CD4-positive, alpha-beta T cell treated with Interleukin-4 for 1 hour (primary cell): ENCODE measurements around the gene IL21R.
"Not testable (repeated sequence)": the region's sequence is repeated elsewhere in the genome, so short reads cannot be mapped to it uniquely, and the experiment has no call there.

Source experiments
- DNase-seq, 2 donors: peaks; one replicate each; pipeline ENCODE4 v3.0.0-alpha.2; 2020 to 2022

Gene IL21R

GRCh38 chr16:27377666-27378485 is 24.1 kb upstream of the IL21R start:
- DNase-seq, result peak; percentile 26 to 36

- no peak for DNase-seq
Observed at GRCh38 chr16:27378871-27379481, 23.0 kb upstream of the IL21R start.

- DNase-seq, result no peak
Observed at GRCh38 chr16:27379919-27380318, 22.1 kb upstream of the IL21R start.

DNA sequence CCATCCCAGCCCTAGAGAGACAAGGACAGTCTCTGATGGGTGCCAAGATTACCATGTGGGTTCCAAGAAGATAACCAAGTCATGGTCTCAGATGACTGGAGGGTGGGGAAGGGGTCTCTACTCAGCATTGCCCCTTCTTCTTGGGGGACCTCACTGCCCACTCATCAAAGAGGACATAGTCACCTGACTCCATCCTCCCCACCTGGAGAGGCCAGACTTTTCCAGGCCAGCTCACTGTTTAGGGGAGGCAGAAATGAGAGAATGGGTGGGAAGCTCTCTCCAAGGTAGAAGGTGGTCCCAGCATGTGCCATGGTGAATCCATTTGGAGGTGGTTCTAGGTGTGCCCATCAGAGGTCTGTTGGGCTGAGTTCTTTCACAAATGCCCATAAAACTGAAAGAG is 20.7 kb upstream of the IL21R start:
- no peak for DNase-seq

DNA sequence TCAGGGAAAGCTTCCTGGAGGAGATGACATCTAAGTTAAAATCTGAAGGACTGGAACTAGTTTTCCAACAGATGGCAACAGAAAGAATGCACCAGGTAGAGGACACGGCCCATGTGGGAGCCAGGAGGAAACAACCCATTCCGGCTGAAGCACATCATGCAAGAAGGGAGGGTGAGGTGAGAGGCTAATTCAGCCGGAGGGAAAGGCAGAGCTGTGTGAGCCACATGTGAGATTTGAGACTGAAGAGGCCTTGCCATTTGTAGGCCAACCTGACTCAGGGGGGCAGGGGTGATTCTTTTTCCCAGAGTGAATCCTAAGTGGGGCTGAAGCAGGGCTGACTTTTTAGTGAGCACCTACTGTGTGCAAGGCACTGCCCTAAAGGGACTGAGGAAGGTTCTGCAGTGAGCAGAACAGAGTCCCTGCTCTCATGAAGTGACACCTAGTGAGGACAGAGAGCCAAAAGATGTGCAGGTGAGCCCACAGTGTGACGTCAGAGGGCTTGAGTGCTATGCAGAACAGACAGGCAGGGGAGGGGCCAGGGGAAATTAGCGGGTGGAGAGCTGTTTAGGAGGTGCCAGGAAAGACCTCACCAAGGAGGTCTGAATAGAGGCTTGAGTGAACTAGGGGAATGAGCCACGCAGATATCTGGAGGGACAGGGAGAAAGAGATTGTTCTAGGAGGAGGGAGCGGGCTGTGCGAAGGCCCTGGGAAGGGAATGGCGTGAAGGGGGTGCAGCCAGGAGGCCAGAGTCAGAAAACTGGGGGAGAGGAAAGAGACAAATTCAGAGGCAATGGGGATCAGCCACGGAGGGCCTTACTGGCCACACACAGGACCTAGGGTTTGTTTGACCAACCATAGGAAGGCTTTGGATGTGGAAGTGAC is 19.8 kb upstream of the IL21R start:
- no peak for DNase-seq

DNA sequence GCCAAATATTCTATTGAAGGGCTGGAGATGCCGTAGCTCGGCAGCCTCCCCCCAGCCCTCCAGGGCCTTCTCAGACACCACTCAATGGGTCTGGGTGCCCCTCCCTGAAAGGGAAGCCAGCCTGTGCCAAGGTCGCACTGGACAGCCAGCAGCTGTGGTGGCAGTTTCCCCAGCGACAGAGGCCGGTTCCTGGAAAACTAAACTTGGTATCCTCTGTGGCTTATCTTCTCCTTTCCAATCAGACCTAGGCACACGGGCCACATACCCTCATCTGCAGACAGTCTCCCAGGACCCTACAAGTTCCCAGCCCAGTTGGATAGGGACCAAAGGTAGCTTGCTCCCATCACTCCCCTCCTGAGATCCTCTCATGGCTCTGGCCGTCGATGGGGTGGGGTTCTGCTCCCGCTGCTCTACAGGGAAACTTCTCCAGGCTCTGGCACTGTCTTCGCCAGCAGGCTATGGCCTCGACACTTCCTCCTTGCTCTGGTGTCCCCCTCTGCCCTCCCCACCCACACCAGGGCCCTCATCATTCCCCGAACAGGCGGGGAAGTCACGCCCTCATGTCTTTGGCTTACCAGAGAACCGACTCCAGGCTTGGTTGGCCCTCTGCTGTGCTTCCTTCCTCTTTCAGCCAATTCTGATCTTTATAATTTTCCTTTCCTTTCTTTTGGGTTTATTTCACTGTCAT is 18.3 kb upstream of the IL21R start:
- DNase-seq, result peak in 1 of 2 donors; percentile 68

GRCh38 chr16:27384425-27384824 is 17.5 kb upstream of the IL21R start:
- no peak for DNase-seq

DNA sequence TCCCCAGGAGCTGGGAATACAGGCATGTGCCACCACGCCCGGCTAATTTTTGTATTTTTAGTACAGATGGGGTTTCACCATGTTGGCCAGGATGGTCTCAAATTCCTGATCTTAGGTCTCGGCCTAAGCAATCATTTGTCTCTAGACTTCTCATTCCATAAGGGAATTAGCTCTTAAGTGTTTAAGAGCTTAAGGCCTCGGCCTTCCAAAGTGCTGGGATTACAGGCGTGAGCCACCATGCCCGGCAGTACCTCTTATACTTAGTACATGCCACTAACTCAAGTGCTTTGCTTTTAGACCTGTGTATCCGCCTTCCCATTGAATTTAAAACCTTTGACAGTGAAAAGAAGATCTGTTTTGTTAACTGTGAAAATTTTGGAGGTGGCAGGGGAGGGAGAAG is 16.6 kb upstream of the IL21R start:
- DNase-seq, result no peak

DNA sequence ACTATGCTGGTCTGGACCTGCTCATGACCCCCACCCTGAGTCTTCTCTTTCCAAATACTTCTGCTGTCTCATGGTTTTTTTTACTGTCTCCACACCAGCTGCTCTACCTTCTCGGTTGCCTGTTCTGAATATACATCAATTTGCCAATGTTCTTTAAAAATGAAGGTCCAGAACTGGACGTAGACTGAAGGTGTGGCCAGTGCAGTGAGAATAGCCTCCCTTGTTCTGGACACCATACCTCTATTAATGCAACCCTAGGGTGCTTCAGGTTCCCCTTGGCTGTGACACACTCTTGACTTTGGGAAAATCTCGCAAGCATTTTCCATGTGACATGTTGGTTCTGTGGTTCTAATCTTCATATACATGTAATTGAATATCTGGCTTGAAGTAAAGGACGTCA is 15.3 kb upstream of the IL21R start:
- no peak for DNase-seq

DNA sequence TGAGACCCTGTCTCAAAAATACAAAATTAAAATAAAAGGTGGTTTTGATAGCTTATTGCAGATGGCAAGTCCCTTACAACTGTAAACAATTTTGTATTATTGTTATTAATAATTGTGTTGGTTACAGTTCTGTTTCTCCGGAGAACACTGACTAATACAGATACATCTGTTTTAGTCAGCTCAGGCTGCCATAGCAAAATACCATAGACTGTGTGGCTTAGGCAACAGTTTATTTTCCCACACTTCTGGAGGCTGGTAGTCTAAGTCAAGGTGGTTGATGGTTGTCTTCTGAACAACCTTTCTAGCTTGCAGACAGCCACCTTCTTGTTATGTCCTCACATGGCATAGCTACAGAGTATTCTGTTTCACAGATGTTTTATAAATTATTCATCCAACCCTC is 14.2 kb upstream of the IL21R start:
- DNase-seq, result no peak

- no peak for DNase-seq
Observed at GRCh38 chr16:27389272-27389961, 12.6 kb upstream of the IL21R start.

DNA sequence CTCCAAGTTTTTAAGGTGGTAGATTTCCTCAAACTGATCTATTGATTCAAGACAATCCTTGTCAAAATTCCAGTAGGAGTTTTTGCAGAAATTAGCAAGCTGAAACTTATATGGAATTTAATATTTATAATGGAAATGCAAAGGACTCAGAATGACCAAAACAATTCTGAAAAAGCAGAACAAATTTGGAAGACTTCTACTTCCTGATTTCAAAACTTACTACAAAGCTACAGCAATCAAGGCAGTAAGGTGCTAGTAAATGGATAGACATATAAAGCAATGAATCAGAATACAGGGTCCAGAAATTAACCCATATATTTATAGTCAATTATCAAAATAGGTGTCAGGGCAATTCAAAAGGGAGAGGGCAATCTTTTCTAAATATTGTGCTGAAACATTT is 11.8 kb upstream of the IL21R start:
- DNase-seq, result no peak

DNA sequence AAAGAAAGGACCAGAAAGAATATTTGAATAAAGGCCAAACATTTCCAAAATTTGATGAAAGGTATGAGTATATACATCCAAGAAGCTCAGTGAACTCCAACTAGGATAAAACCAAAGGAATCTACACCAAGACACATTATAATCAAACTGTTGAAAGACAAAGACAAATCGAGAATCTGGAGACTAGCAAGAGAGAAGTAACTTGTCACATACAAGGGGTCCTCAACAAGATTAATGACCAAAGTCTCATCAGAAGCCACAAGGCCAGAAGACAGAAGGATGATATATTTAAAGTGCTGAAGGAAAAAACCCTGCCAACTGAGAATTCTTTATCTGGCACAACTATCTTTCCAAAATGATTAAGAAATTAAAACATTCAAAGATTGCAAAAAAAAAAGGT is 9.3 kb upstream of the IL21R start:
- no peak for DNase-seq

GRCh38 chr16:27394516-27394915 is 7.5 kb upstream of the IL21R start:
- DNase-seq, result no peak

- DNase-seq, result not testable (repeated sequence)
Observed at GRCh38 chr16:27398341-27398893, 3.6 kb upstream of the IL21R start.

- DNase-seq, result peak in 1 of 2 donors; percentile 47
Observed at GRCh38 chr16:27398894-27399853, 2.8 kb upstream of the IL21R start.

DNA sequence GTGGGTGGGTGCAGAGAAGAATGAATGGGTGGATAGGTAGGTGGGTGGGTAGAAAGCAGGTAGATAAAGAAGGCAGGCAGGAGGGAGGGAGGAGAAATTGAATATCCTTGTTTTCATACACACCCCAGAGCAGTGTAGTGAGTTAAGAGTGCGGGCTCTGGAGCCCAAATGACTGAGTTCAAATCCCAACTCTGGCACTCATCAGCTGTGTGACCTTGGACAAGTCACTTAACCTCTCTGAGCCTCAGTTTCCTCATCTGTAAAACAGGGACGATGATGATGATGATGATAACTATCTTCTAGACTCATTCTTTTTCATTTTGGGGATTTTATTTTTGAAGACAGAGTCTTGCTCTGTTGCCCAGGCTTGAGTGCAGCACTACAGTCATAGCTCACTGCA is 2.0 kb upstream of the IL21R start:
- no peak for DNase-seq

GRCh38 chr16:27400751-27401620 is 988 bp upstream of the IL21R start:
- DNase-seq, result no peak

GRCh38 chr16:27402569-27402963 is 592 bp downstream of the IL21R start:
- no peak for DNase-seq
